AG04450 (cell line): ENCODE measurements around the gene PREX1. TPM values are rescaled to one million over a fixed set of nuclear protein-coding genes. Genes with fewer than 3 reads are reported as not detected.

Source experiments
- CTCF ChIA-PET: fragments of 300-600, 350-600 bp; formaldehyde crosslinking; extraction: SDS; loops from one replicate; lab custom pipeline; 2022; ENCODE audit warnings: antibody characterized with exemption, inconsistent platforms; lab: Charles Lee
- POLR2A ChIA-PET: fragments of 350-600 bp; formaldehyde crosslinking; extraction: SDS; loops from one replicate; lab custom pipeline; 2021; ENCODE audit warnings: antibody characterized with exemption, inconsistent platforms; lab: Yijun Ruan, JAX
- DNase-seq: peaks from one replicate; pipeline ENCODE4 v3.0.0-alpha.2; 2011; ENCODE audit warnings: low read depth, low spot score
- H3K27ac ChIP-seq: one replicate; pipeline ENCODE4 v1.5.1; 2012; ENCODE audit warnings: low read depth, low read length, control low read depth
- H3K27me3 ChIP-seq: one replicate; pipeline ENCODE4 v1.6.0; 2012; ENCODE audit warnings: low read length; ENCODE audit not compliant: control insufficient read depth, insufficient read depth
- H3K4me3 ChIP-seq: 2 replicates; pipeline ENCODE4 v1.5.1; 2011; ENCODE audit warnings: mild to moderate bottlenecking, low read depth, low read length, control low read depth
- H3K9me3 ChIP-seq: 2 replicates; pipeline ENCODE4 v1.5.1; 2012; ENCODE audit warnings: low read length; ENCODE audit not compliant: control insufficient read depth, insufficient read depth
- polyA plus RNA-seq: library from polyadenylated mRNA; depleted of rRNA; stranded (reverse); fragments of >200 nt; gene quantifications from 2 replicates; pipeline ENCODE4 v1.2.3, GENCODE V29; 2011
- TF ChIP-seq, protein P1 (sequence below): IDR thresholded peaks from 2 replicates; pipeline ENCODE4 v1.5.1; 2011; ENCODE audit warnings: low read depth, low read length, control low read depth, inconsistent platforms

Gene PREX1
- polyA plus RNA-seq, 1 experiment = 0.69 TPM

- CTCF ChIA-PET = no interaction called here
- no peak for DNase-seq
- POLR2A ChIA-PET = no interaction called here
Measured at GRCh38 chr20:48730977-48731376, 96.8 kb downstream of the PREX1 start.

GRCh38 chr20:48729538-48729937 is 98.3 kb downstream of the PREX1 start:
- Histone ChIP-seq H3K27ac (no peak overlapping the region), H3K27me3 (peaks cover 3% of the 10 kb centered on the region), H3K4me3 (no peak overlapping the region), H3K9me3 (no peaks in the 10 kb centered on the region)
- CTCF ChIA-PET = no interaction called here
- TF ChIP-seq, protein P1, sequence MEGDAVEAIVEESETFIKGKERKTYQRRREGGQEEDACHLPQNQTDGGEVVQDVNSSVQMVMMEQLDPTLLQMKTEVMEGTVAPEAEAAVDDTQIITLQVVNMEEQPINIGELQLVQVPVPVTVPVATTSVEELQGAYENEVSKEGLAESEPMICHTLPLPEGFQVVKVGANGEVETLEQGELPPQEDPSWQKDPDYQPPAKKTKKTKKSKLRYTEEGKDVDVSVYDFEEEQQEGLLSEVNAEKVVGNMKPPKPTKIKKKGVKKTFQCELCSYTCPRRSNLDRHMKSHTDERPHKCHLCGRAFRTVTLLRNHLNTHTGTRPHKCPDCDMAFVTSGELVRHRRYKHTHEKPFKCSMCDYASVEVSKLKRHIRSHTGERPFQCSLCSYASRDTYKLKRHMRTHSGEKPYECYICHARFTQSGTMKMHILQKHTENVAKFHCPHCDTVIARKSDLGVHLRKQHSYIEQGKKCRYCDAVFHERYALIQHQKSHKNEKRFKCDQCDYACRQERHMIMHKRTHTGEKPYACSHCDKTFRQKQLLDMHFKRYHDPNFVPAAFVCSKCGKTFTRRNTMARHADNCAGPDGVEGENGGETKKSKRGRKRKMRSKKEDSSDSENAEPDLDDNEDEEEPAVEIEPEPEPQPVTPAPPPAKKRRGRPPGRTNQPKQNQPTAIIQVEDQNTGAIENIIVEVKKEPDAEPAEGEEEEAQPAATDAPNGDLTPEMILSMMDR = no peak
- POLR2A ChIA-PET = interaction anchor here (0.7 kb wide), 1 partner anchor 72 kb away, joined by 3 read pairs; no protein-coding TSS in a partner anchor
- DNase-seq = no peak

More at GRCh38 chr20:48730977-48731376, 96.8 kb downstream of the PREX1 start:
- no peak overlapping the region for H3K4me3 ChIP-seq
- no peak overlapping the region for H3K27ac ChIP-seq
- TF ChIP-seq, protein P1 = no peak
- no peaks in the 10 kb centered on the region for H3K9me3 ChIP-seq
- peaks cover 3% of the 10 kb centered on the region for H3K27me3 ChIP-seq

GRCh38 chr20:48728042-48728825 is 99.6 kb downstream of the PREX1 start:
- Histone ChIP-seq H3K27ac (no peak overlapping the region), H3K4me3 (no peak overlapping the region), H3K27me3 (peaks cover 3% of the 10 kb centered on the region), H3K9me3 (no peaks in the 10 kb centered on the region)
- ChIA-PET POLR2A (no interaction called here), CTCF (interaction anchor here (0.5 kb wide), 1 partner anchor 177 kb away, joined by 3 read pairs; no protein-coding TSS in a partner anchor)
- DNase-seq = no peak
- TF ChIP-seq, protein P1 = no peak

DNA sequence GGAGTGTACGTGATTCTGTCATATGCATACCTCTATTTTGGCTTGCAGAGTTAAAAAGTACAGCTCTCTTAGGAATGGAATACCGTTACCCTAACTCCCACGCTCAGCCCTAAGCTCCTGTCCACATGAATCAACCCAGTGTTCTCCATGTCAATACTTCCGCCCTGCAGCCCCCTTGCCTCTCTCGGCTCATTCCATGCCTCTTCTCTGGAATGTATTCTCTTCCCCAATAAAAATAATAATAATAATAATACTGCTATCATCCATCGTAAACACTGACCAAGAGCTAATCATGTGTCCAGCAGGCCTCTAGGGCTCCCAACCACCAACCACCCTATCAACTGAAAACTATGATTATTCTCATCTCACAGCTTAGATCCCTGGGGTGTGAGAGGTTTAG is 100.6 kb downstream of the PREX1 start:
- POLR2A ChIA-PET = no interaction called here
- Histone ChIP-seq H3K9me3 (no peaks in the 10 kb centered on the region), H3K4me3 (no peak overlapping the region), H3K27me3 (peaks cover 3% of the 10 kb centered on the region), H3K27ac (no peak overlapping the region)
- no peak for DNase-seq
- TF ChIP-seq, protein P1 = no peak
- CTCF ChIA-PET = no interaction called here

DNA sequence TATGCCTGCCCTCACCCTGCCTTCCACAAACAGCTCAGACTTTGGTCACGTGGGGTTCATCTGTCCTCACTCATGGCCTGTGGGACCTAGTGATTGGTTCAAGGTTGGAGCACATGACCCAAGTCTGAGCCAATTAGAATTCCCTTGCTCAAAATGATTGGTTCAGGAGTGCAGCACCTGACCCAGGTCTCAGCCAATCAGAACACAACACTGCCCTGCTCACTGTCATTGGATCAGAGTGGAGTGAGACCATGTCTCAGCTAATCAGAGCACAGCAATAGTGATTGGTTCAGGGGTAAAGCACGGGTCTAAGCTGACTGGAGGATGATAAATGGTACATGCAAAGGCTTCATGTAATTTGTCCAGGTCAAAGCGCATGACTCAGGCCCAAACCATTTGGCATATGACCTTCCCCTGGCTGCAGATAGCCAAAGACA is 102.2 kb downstream of the PREX1 start:
- ChIA-PET POLR2A (no interaction called here), CTCF (interaction anchor here (1.1 kb wide), 1 partner anchor 179 kb away, joined by 9 read pairs; no protein-coding TSS in a partner anchor)
- no peak for DNase-seq
- Histone ChIP-seq H3K9me3 (no peaks in the 10 kb centered on the region), H3K4me3 (no peak overlapping the region), H3K27ac (no peak overlapping the region), H3K27me3 (peaks cover 3% of the 10 kb centered on the region)
- TF ChIP-seq, protein P1 = no peak
